GM23248 (cell line): ENCODE measurements around the gene TUBAL3. TPM values are rescaled to one million over a fixed set of nuclear protein-coding genes. Genes with fewer than 3 reads are reported as not detected.
A peak's percentile ranks its signal among the peaks of the same experiment; 100 is the strongest.

Experiments used
- DNase-seq: peaks from one replicate; pipeline ENCODE4 v3.0.0-alpha.2; 2015
- H2AFZ ChIP-seq: fragments of 200-600 bp; sonication (generic); 2 replicates; pipeline ENCODE4 v1.6.1; 2016; ENCODE audit warnings: antibody characterized with exemption
- H3F3A ChIP-seq: fragments of 200-600 bp; sonication (generic); 2 replicates; pipeline ENCODE4 v1.6.1; 2016; ENCODE audit warnings: mild to moderate bottlenecking, antibody characterized with exemption, mixed run types; ENCODE audit not compliant: insufficient read depth
- H3K27ac ChIP-seq: fragments of 200-600 bp; sonication (generic); 2 replicates; pipeline ENCODE4 v1.5.1; 2016; ENCODE audit warnings: mild to moderate bottlenecking
- H3K27me3 ChIP-seq: fragments of 200-600 bp; sonication (generic); replicated peaks from 2 replicates; pipeline ENCODE4 v1.6.1; 2016; ENCODE audit warnings: mild to moderate bottlenecking; ENCODE audit not compliant: insufficient read depth
- H3K36me3 ChIP-seq: fragments of 200-600 bp; sonication (generic); 2 replicates; pipeline ENCODE4 v1.6.1; 2016; ENCODE audit warnings: low read depth, mild to moderate bottlenecking
- H3K4me1 ChIP-seq: fragments of 200-600 bp; sonication (generic); 2 replicates; pipeline ENCODE4 v1.6.1; 2016; ENCODE audit warnings: mild to moderate bottlenecking; ENCODE audit not compliant: insufficient read depth
- H3K4me2 ChIP-seq: fragments of 200-600 bp; sonication (generic); one replicate; pipeline ENCODE4 v1.6.1; 2016; ENCODE audit warnings: mild to moderate bottlenecking; ENCODE audit not compliant: unreplicated experiment
- H3K4me3 ChIP-seq: fragments of 200-600 bp; sonication (generic); 2 replicates; pipeline ENCODE4 v1.5.1; 2016; ENCODE audit warnings: mild to moderate bottlenecking
- H3K79me2 ChIP-seq: fragments of 200-600 bp; sonication (generic); 2 replicates; pipeline ENCODE4 v1.6.1; 2016; ENCODE audit warnings: mild to moderate bottlenecking; ENCODE audit not compliant: insufficient read depth
- H3K9ac ChIP-seq: fragments of 200-600 bp; sonication (generic); 2 replicates; pipeline ENCODE4 v1.6.1; 2016; ENCODE audit warnings: mild to moderate bottlenecking
- H3K9me2 ChIP-seq: fragments of 200-600 bp; sonication (generic); 2 replicates; pipeline ENCODE4 v1.6.1; 2016; ENCODE audit warnings: mixed run types, mild to moderate bottlenecking, moderate library complexity; ENCODE audit not compliant: insufficient read depth
- H3K9me3 ChIP-seq: fragments of 200-600 bp; sonication (generic); one replicate; pipeline ENCODE4 v1.6.1; 2017; ENCODE audit warnings: low read depth
- H4K20me1 ChIP-seq: fragments of 200-600 bp; sonication (generic); 2 replicates; pipeline ENCODE4 v1.6.0; 2016; ENCODE audit not compliant: insufficient read depth
- EZH2 ChIP-seq: fragments of 200-600 bp; sonication (generic); IDR thresholded peaks from 2 replicates; pipeline ENCODE4 v1.6.1; 2018; ENCODE audit warnings: antibody characterized with exemption, mild to moderate bottlenecking; ENCODE audit not compliant: insufficient read depth, poor library complexity, severe bottlenecking
- EZH2phosphoT487 ChIP-seq: fragments of 200-600 bp; sonication (generic); IDR thresholded peaks from 2 replicates; pipeline ENCODE4 v1.6.1; 2018; ENCODE audit warnings: antibody characterized with exemption, moderate library complexity, mild to moderate bottlenecking, low read depth; ENCODE audit not compliant: insufficient read depth
- WGBS, 2 experiments: methylation state at CpG; one replicate each; pipeline ENCODE4 v1.1.6; 2015 to 2017; ENCODE audit warnings: low lambda C conversion rate in 2 of 2, low coverage in 1 of 2; ENCODE audit errors: missing lambda C conversion rate in 2 of 2; 5-methylcytosine and 5-hydroxymethylcytosine counted together
- in situ Hi-C: fragments of 300-500 bp; cut with MboI; formaldehyde crosslinking; loops from 2 replicates; pipeline ENCODE4 v1.15.0; 2020
- polyA plus RNA-seq: library from polyadenylated mRNA; unstranded; fragments of >200 nt; fragmentation: Nextera tagmentation; extraction: Ambion mirVana; gene quantifications from 2 replicates; pipeline ENCODE4 v1.2.1, GENCODE V29; 2016
- total RNA-seq: library from RNA; depleted of rRNA; stranded (reverse); fragments of >200 nt; shearing (Covaris generic); gene quantifications from 2 replicates; pipeline ENCODE4 v1.2.3, GENCODE V29; 2014

The TUBAL3 gene
- total and polyA plus RNA-seq, 2 experiments from 2014 or later: not detected

DNA sequence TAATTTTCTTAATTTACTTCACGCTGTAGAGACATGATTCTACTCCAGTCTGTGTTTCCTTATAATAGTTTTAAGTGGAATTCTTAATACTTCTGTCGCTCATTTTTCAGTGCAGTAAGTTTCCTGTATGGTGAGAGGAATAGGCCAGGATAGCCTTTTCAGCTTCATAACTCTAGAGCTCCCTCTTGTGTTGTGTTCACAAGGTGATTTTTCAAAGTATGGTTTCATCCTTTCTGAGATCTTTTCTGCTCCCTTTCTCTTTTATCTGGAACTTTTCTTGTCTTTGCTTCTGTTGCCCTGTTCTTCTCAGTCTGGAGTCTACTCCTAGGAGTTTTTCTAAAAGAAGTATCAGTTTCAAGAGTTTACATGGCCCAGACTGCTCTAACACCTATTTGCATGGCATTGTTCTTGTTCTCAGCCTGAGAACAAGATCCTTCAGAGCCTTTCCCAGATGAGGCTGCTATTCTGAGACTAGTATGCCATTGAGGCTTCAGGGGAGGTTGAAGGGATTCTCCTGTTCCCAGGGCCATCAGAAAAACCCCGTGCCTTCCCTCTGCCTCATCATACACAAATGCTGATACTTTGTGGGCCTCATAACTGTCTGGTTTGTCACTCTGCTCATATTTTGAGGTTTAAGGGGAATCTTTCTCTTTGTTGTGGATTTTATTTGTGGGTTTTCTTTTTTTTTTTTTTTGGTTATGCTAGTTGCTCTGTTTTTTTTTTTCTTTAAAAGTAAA lies 29.6 kb upstream of the TUBAL3 start:
- H3K9me3 ChIP-seq: no peaks in the 10 kb centered on the region
- in situ Hi-C loops: no loop called here

DNA sequence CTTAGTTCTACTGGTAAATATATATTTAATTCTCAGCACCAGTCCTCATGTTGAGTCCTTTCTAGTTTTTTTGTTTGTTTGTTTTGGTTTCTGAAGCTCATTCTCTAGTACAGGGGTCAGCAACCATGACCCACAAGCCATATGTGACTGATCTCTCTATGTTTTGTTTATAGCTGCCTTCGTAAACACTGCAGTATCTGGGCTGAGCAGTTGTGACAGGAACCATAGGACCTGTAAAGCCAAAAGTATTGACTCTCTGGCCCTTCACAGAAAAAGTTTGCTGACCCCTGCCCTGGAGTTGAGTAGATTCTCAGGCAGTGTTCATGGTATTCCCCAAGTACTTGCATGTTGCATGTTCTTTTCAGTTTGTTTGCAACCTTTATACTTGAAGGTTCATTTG lies 28.6 kb upstream of the TUBAL3 start:
- Histone ChIP-seq H3K36me3 (no peaks in the 10 kb centered on the region), H3F3A (peaks cover 23% of the 10 kb centered on the region), H3K9me3 (no peaks in the 10 kb centered on the region), H3K4me1 (peaks cover 15% of the 10 kb centered on the region), H3K27ac (no peak overlapping the region), H2AFZ (0 out of 2 replicates have a peak overlapping the region, but pooled peaks have one; percentile 86), H3K27me3 (no peaks in the 10 kb centered on the region), H4K20me1 (no peaks in the 10 kb centered on the region), H3K79me2 (0 out of 2 replicates have a peak, but pooled peaks cover 15% of the 10 kb centered on the region), H3K4me3 (no peak overlapping the region), H3K9me2 (no peaks in the 10 kb centered on the region), H3K4me2 (no peak overlapping the region), H3K9ac (0 out of 2 replicates have a peak overlapping the region, but pooled peaks have one; percentile 80)
- WGBS, 2 experiments: 95 to 100% methylated on average over 1 of the region's 1 CpG
- in situ Hi-C loops: no loop called here
- TF ChIP-seq EZH2phosphoT487: no peak
- no peak for DNase-seq

More for the DNA sequence above, 29.6 kb upstream of the TUBAL3 start:
- Histone ChIP-seq H3K79me2 (0 out of 2 replicates have a peak, but pooled peaks cover 15% of the 10 kb centered on the region), H3K9me2 (no peaks in the 10 kb centered on the region), H3K27ac (peak overlapping the region; percentile 93), H3K27me3 (no peaks in the 10 kb centered on the region), H4K20me1 (no peaks in the 10 kb centered on the region), H2AFZ (peak overlapping the region; percentile 86), H3F3A (peaks cover 23% of the 10 kb centered on the region), H3K4me1 (peaks cover 15% of the 10 kb centered on the region), H3K9ac (peak overlapping the region; percentile 80), H3K4me3 (peak overlapping the region; percentile 50), H3K4me2 (peak overlapping the region; percentile 87), H3K36me3 (no peaks in the 10 kb centered on the region)
- WGBS, 2 experiments: 31 to 35% methylated on average over 3 of the region's 3 CpGs
- TF ChIP-seq EZH2phosphoT487: no peak
- no peak for TF ChIP-seq EZH2
- DNase-seq: peak; percentile 82

DNA sequence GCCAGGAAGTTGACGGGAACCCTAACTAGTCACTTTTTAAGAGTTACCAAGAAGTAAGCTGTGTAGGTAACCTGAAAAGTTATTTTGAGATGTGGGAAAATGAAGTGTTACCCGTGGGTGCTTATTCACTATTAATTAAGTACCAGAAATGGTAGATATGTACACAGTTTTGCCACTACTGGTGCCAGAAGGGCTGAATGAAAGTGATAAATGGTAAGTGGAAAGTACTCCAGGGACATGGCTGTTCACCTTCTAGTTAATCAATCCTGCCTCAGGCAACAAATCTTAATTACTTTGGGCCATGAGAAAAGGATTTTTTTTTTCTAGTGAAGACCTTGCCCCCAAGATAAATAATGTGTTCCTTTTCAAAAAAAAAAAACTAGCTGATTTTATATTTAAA lies 23.5 kb upstream of the TUBAL3 start:
- DNase-seq: no peak
- Histone ChIP-seq H3K36me3 (no peaks in the 10 kb centered on the region), H2AFZ (peak overlapping the region; percentile 18; the same call in 1 of the 2 replicates), H3K27ac (no peak overlapping the region), H3F3A (0 out of 2 replicates have a peak, but pooled peaks cover 6% of the 10 kb centered on the region), H3K9ac (no peak overlapping the region), H3K9me3 (no peaks in the 10 kb centered on the region), H3K4me3 (no peak overlapping the region), H3K9me2 (no peaks in the 10 kb centered on the region), H3K4me2 (no peak overlapping the region), H3K27me3 (no peaks in the 10 kb centered on the region), H4K20me1 (no peaks in the 10 kb centered on the region), H3K4me1 (peaks cover 12% of the 10 kb centered on the region), H3K79me2 (peaks cover 36% of the 10 kb centered on the region)
- TF ChIP-seq EZH2phosphoT487 (no peak), EZH2 (no peak)
- WGBS, 2 experiments: 88 to 98% methylated on average over 2 of the region's 2 CpGs
- in situ Hi-C loops: no loop called here

DNA sequence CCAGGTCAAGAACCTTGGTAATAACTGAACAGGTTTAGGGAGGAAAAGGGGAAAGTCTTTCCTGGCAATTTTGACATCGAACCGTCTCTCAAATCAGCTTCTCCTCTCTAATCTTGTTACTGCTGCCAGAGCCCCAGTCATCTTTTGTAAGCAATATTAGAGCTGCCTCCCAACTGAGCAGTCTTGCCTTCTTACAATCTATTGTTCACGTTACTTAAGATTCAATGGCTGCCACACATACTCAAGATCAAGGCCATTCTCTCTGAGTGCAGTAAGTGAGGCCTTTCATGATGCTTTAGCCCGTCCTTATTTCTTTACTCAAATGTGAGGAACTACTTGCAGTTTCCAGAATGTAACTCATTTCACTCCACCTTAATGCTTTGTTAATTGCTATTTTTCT lies 20.1 kb upstream of the TUBAL3 start:
- DNase-seq: no peak
- Histone ChIP-seq H3K4me2 (no peak overlapping the region), H3F3A (0 out of 2 replicates have a peak, but pooled peaks cover 6% of the 10 kb centered on the region), H2AFZ (no peak overlapping the region; the same call in 1 of the 2 replicates), H3K27me3 (no peaks in the 10 kb centered on the region), H4K20me1 (no peaks in the 10 kb centered on the region), H3K79me2 (peaks cover 70% of the 10 kb centered on the region), H3K9me2 (no peaks in the 10 kb centered on the region), H3K27ac (no peak overlapping the region), H3K36me3 (no peaks in the 10 kb centered on the region), H3K9ac (no peak overlapping the region), H3K4me1 (peaks cover 12% of the 10 kb centered on the region), H3K4me3 (no peak overlapping the region), H3K9me3 (no peaks in the 10 kb centered on the region)
- no peak for TF ChIP-seq EZH2phosphoT487
- TF ChIP-seq EZH2: no peak
- in situ Hi-C loops: no loop called here
- WGBS, 2 experiments: 73 to 74% methylated on average over 4 of the region's 4 CpGs
